NCI-H748 (cell line): Measurements from ENCODE around the gene CMC2.

Experiments
- DNase-seq: peaks from one replicate; lab custom pipeline; 2025; ENCODE audit not compliant: unreplicated experiment; lab: John Stamatoyannopoulos, UW

Gene CMC2

GRCh38 chr16:80974649-80975376 is 31.9 kb downstream of the CMC2 start:
- no peak for DNase-seq

- DNase-seq, result no peak
Measured at GRCh38 chr16:80973991-80974390, 32.7 kb downstream of the CMC2 start.

DNA sequence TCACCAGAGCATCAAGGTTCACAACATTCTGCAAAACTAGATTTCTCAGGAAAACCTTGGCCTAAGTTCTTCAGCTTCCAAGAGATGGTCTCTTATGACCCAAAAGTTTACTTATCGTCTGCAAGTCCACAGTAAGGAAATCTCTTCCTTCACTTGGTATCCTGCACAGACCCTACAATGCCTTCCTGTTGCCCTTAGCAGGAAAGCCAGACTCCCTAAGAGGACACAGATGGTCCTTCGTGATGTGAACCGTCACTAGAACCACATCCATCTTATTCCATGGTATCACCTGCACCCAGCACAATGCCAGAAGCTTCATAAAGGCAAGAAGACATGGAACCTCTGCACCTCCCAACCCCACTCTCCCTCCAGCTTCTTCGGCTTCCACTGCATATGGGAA is 34.1 kb downstream of the CMC2 start:
- DNase-seq, result no peak

DNA sequence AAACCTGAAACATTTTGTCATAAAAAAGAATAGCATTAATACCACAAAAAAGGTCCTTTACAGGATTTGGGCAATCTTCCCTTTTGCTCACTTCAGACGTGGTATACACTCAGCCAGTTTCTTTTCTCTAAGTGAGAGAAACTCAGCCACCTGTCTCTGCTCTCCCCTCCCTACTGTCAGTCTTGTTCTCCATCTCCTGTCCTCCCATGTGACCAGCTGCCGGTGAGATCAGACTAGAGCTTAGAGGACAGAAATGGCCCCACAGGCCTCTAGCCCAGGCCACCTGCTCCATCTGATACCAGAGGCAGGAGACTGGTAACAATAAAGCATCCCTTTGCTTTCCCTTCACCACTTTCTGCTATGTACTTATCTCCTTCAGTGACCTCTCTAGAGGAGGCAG is 34.9 kb downstream of the CMC2 start:
- no peak for DNase-seq

GRCh38 chr16:80969114-80969484 is 37.6 kb downstream of the CMC2 start:
- DNase-seq, result no peak

GRCh38 chr16:80968386-80969113 is 38.1 kb downstream of the CMC2 start:
- DNase-seq, result no peak

GRCh38 chr16:80966617-80967016 is 40.1 kb downstream of the CMC2 start:
- no peak for DNase-seq

DNA sequence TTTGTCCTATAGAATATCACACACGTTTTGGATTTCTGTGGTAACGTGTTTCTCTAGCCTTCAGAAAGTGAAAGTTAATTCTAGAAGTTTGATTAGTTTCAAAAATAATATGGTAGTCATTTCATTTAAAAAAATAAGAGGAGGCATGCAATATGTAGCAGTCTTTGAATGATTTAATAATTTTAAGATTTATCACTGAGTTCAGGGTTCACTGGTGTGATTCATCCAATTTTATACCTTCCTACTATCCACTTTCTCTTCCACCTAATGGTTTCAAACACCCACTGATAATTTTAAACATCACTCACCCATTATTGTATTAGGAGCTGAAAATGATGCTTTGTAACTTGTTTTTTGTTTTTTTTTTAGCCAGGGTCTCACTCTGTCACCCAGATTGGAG is 42.3 kb downstream of the CMC2 start:
- no peak for DNase-seq

GRCh38 chr16:80962879-80963278 is 43.8 kb downstream of the CMC2 start:
- DNase-seq, result no peak

DNA sequence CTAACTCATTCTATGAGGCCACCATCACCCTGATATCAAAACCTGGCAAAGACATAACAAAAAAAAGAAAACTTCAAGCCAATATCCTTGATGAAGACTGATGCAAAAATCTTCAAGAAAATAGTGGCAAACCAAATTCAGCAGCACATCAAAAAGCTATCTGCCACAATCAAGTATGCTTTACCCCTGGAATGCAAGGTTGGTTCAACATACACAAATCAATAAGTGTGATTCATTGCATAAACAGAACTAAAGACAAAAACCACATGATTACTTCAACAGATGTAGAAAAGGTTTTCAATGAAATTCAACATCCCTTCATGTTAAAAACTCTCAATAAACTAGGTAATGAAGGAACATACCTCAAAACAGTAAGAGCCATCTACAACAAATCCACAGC is 48.4 kb downstream of the CMC2 start:
- DNase-seq, result no peak

- DNase-seq, result no peak
Measured at GRCh38 chr16:80954985-80955384, 51.7 kb downstream of the CMC2 start.

GRCh38 chr16:80948886-80949493 is 57.7 kb downstream of the CMC2 start:
- peak; percentile 47 for DNase-seq

DNA sequence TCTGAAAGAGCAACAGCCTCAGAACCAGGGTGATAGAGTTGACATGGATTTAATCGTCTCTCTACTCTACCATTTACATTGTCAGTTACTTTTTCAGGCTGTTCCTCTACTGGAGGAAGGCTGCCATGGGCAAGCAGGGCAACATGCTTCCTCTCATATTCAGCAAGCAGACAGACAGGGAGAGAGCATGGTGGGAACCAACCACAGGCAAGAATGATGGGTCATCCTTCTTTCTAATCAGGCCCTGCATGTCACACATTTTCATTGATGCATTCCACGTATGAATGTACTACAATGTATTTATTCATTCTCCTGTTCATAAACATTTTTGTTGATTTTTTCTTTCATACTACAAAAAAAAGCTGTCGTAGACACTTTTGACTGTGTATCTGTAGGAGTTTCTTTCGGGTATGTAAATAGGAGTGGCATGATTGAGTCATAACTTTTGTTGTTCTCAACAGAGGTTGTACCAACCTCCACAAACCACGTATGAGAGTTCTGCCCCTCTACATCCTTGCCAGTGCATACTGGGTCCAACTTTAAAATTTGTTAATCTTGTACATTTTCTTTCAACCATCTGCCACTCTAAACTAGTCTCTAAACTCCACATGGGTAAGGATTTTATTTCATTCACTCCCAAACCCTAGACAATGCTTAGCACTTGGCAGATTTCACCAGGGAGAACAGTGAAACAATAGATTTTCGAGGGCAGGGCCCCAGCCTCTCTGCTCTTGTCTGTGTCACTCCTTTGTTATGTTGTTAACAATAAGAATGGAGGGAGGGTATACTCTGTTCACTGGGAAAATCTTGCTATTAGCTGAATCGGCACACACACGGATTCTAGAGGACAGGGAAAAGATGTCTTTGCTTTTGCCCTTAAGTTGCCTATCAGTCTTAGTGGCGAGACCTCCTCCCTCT is 58.7 kb downstream of the CMC2 start:
- no peak for DNase-seq

- no peak for DNase-seq
Measured at GRCh38 chr16:80947239-80947638, 59.4 kb downstream of the CMC2 start.

GRCh38 chr16:80946481-80946880 is 60.2 kb downstream of the CMC2 start:
- no peak for DNase-seq

- no peak for DNase-seq
Measured at GRCh38 chr16:80940069-80940856, 66.4 kb downstream of the CMC2 start.

GRCh38 chr16:80938879-80939260 is 67.8 kb downstream of the CMC2 start:
- no peak for DNase-seq

- DNase-seq, result no peak
Measured at GRCh38 chr16:80938004-80938878, 68.4 kb downstream of the CMC2 start.

DNA sequence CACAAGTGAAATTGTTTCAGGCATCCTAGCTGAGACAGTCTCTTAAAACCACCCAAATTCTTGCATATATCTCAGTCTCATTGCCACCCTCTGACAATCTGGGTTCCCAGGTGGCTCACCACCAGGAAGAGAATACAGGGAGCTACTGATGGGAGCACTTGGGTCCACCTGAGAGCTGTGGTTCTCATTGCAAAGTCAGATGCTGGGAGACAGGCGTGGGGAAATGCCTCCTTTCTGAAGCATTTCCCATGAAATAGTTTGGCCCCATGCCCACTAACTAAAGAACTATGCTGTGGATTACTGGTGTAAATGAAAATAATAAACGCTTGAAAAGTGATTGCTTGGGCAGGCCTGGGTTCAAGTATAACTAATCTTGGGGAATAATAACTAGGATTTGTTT is 70.3 kb downstream of the CMC2 start:
- DNase-seq, result no peak

DNA sequence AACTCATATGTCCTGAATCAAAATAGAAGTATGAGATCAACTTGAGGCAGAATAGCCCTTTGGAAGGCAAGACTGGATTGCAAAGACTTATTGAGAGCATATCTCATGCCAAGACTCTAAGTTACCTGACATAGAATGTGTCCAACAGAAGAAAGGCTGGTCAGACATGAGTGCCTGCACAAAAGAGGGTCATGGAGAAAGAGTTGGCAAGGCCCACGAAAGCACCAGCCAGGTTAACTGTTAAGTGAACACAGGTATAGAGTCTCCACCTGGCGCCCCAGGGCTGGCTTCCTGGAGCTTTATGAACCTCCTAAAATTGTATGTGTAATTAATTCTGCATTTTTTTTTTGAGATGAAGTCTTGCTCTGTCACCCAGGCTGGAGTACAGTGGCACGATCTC is 71.0 kb downstream of the CMC2 start:
- DNase-seq, result no peak
